Brain microvascular endothelial cell (primary cell): ENCODE measurements around the gene TMPRSS3.

Source experiments
- DNase-seq: peaks from one replicate; pipeline ENCODE4 v3.0.0-alpha.2; 2020
- H3K27ac ChIP-seq: fragments of 250-450 bp; sonication (Bioruptor Pico); 2 replicates; pipeline ENCODE4 v1.5.1; 2020; ENCODE audit warnings: mild to moderate bottlenecking, moderate library complexity
- H3K27me3 ChIP-seq: fragments of 250-450 bp; sonication (Bioruptor Pico); replicated peaks from 2 replicates; pipeline ENCODE4 v1.5.1; 2020; ENCODE audit warnings: mild to moderate bottlenecking
- H3K36me3 ChIP-seq: fragments of 250-450 bp; sonication (Bioruptor Pico); replicated peaks from 2 replicates; pipeline ENCODE4 v1.5.1; 2020; ENCODE audit warnings: mild to moderate bottlenecking
- H3K4me3 ChIP-seq: 2 replicates; pipeline ENCODE4 v1.5.1; 2011; ENCODE audit warnings: low read depth, mild to moderate bottlenecking, control low read depth, low read length, moderate library complexity
- in situ Hi-C: cut with HindIII; loops from 2 replicates; pipeline ENCODE4 v1.10.0; 2017; ENCODE audit warnings: low sequenced_read_pairs, low pct_ligation_motif_present
- TF ChIP-seq, protein P1 (sequence below): IDR thresholded peaks from 2 replicates; pipeline ENCODE4 v1.5.1; 2011; ENCODE audit warnings: low read depth, mild to moderate bottlenecking, moderate library complexity, low read length, control low read depth, inconsistent platforms; ENCODE audit errors: missing control alignments

Gene TMPRSS3

GRCh38 chr21:42332557-42333317, 63.1 kb downstream of the TMPRSS3 start:
- in situ Hi-C loops: no loop called here
- H3K4me3 ChIP-seq: no peak overlapping the region
- H3K36me3 ChIP-seq: no peaks in the 10 kb centered on the region
- H3K27ac ChIP-seq: no peak overlapping the region
- TF ChIP-seq, protein P1, sequence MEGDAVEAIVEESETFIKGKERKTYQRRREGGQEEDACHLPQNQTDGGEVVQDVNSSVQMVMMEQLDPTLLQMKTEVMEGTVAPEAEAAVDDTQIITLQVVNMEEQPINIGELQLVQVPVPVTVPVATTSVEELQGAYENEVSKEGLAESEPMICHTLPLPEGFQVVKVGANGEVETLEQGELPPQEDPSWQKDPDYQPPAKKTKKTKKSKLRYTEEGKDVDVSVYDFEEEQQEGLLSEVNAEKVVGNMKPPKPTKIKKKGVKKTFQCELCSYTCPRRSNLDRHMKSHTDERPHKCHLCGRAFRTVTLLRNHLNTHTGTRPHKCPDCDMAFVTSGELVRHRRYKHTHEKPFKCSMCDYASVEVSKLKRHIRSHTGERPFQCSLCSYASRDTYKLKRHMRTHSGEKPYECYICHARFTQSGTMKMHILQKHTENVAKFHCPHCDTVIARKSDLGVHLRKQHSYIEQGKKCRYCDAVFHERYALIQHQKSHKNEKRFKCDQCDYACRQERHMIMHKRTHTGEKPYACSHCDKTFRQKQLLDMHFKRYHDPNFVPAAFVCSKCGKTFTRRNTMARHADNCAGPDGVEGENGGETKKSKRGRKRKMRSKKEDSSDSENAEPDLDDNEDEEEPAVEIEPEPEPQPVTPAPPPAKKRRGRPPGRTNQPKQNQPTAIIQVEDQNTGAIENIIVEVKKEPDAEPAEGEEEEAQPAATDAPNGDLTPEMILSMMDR: no peak
- no peak for DNase-seq
- H3K27me3 ChIP-seq: peaks cover 5% of the 10 kb centered on the region

- H3K4me3 ChIP-seq: no peak overlapping the region
- peaks cover 5% of the 10 kb centered on the region for H3K27me3 ChIP-seq
- TF ChIP-seq, protein P1: no peak
- H3K27ac ChIP-seq: no peak overlapping the region
- DNase-seq: no peak
- no peaks in the 10 kb centered on the region for H3K36me3 ChIP-seq
- in situ Hi-C loops: no loop called here
These were observed 64.2 kb downstream of the TMPRSS3 start for GRCh38 chr21:42331660-42332059.

DNA sequence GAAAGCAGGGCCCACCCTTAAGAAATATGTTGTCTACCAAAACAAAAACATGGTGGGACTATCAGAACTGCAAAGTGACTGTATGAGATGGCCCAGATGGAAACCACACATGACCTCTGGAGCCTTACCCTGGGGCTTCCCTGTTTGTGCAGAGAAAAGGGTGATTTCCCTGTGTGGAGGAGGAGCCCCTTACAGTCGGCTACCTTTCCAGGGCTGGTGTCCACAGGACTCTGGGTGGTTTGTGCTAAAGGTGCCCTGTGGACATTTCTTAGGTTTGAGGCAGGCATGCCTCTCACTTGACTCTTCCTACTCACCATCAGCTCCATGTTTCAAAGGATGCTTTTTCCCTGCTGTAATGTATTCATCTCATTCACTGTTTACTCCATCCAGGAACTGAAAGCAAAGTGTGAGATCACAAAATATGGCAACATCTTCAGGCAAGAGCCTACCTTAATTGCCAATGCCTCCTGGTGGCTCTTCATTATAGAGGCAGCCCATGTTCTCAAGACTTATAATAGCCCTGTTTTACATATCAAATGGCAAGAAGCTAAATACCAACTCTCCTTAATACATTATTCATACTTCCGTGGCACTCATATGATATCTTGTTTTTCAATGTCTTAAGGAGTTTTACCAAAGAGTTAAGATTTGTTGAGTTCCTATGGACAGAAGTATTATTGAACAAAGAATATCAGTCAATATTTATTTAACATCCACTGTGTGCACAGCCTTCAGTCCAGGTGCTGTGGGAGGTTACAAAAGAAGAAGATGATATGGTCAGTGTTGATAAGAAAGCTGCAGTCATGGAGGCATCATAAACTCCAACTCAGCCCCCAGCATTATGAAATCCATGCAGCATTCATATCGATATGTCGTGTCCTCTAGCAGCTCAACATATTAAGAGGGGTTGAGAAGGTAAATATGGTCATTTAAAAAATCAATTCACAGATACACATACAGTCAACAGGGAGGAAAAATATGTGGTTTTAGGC, 65.2 kb downstream of the TMPRSS3 start:
- no peak for DNase-seq
- H3K36me3 ChIP-seq: no peaks in the 10 kb centered on the region
- no peak overlapping the region for H3K4me3 ChIP-seq
- TF ChIP-seq, protein P1: no peak
- peaks cover 2% of the 10 kb centered on the region for H3K27me3 ChIP-seq
- no peak overlapping the region for H3K27ac ChIP-seq
- in situ Hi-C loops: no loop called here

DNA sequence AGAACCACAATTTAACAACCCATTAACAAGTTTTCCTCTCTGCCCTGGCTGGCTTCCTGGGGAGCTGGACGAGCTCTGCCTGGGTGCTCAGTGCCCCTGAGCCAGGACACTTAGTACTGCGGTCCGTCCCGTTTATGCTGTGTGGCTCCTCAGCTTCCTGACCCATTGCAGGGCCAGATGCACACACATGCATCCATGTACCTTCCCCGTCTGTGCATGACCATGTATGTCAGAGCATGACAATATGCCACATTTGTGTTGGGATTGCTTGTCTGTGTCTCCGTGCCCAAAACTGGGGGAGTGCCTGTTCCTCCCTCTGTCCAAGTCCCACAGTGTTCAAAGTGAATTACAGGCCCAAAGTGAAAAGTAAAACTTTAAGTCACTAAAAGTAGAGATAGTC, 71.0 kb downstream of the TMPRSS3 start:
- Histone ChIP-seq H3K27ac (no peak overlapping the region), H3K36me3 (no peaks in the 10 kb centered on the region), H3K4me3 (no peak overlapping the region), H3K27me3 (peaks cover 3% of the 10 kb centered on the region)
- DNase-seq: no peak
- in situ Hi-C loops: no loop called here
- TF ChIP-seq, protein P1: no peak
